ENCODE results near the gene SNAPC2. TPM values are rescaled to one million over a fixed set of nuclear protein-coding genes. Genes with fewer than 3 reads are reported as not detected.
A peak's percentile ranks its signal among the peaks of the same experiment; 100 is the strongest.

Gene SNAPC2
- total RNA-seq, 1 experiment from 2014 or later: 23.2 TPM

DNA sequence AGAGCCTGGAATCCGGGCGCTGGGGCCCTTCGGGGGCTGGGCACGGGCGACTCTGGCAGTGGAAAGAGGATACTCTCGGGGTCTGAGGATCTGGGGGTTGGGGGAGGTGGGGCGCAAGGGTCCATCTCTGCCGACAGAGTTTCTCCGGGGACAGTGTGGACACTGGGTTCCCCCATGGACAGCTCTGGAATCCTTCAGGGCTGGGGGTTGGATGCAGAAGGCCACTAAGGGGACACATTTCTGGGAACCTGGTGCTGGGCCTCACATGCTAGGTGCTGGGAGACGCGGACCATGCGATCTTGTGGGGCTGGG lies 3.2 kb upstream of the SNAPC2 start:
- Mint-ChIP-seq H3K27me3 (ENCODE audit: low read depth) (peaks cover 57% of the 10 kb centered on the region), H3K4me3 (peak overlapping the region; percentile 77), H3K4me1 (peaks cover 8% of the 10 kb centered on the region), H3K36me3 (peaks cover 3% of the 10 kb centered on the region), H3K9me3 (no peaks in the 10 kb centered on the region), H3K27ac (no peak overlapping the region)
- 0 out of 2 replicates have a peak, but pooled peaks have one; percentile 10 for TF ChIP-seq CREM (CRISPR knock-in tag; IDR thresholded peaks at IDR 0.05)
- TF ChIP-seq CREB1 (CRISPR knock-in tag; IDR thresholded peaks at IDR 0.05): no peak
- DNase-seq (ENCODE audit: low spot score): no peak
- ChIA-PET CTCF (interaction anchor here (0.5 to 7.2 kb wide), 16 partner anchors 9 to 236 kb away, joined by 3 to 70 read pairs (median 7); partner anchors contain the start of genes EVI5L, LRRC8E, MAP2K7 and TRAPPC5), POLR2A (interaction anchor here (1.5 kb wide), 1 partner anchor 9 kb away, joined by 4 read pairs; no protein-coding TSS in a partner anchor)
- no peak for ATAC-seq

DNA sequence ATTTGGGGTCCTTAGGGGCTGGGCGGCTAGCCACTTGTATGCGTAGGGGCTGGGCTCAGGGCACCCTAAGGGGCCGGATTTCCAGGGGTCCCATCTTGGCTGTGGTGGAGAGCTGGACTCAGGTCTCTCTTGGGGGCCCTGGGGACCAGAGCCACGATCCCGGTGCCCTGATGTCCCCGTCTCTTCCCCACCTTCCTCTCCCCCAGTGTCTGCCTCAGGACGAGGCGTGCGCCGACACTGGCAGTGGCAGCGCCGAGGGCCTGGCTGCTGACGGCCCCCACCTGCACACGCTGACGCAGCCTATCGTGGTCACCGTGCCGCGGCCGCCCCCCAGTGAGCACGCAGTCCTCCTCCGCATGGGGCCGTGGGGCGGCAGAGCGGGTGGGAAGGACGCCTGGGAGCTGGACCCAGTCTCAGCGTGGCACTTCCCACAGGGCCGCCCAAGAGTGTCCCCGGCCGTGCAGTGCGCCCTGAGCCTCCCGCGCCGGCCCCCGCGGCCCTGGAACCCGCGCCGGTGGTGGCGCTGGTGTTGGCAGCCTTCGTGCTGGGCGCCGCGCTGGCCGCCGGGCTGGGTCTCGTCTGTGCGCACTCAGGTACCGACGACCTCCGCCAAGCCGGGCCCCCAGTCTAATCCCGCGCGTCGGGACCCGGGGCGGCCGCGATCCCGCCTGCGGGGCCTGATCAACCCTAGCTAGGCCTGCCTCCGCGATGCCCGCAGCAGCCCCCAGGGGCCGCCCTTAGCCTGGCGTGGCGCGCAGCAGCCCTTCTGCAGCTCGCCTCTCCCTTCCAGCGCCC lies 2.7 kb upstream of the SNAPC2 start:
- Mint-ChIP-seq H3K4me3 (peak overlapping the region; percentile 77), H3K36me3 (no peaks in the 10 kb centered on the region), H3K4me1 (peaks cover 8% of the 10 kb centered on the region), H3K27me3 (ENCODE audit: low read depth) (peaks cover 57% of the 10 kb centered on the region), H3K9me3 (no peaks in the 10 kb centered on the region), H3K27ac (no peak overlapping the region)
- ATAC-seq (peak; percentile 14), DNase-seq (ENCODE audit: low spot score) (peak; percentile 77)
- ChIA-PET POLR2A (interaction anchor here (1.0 to 1.5 kb wide), 3 partner anchors 9 to 55 kb away, joined by 4 to 6 read pairs (median 4); no protein-coding TSS in a partner anchor), CTCF (interaction anchor here (0.6 to 7.2 kb wide), 30 partner anchors 9 to 237 kb away, joined by 3 to 70 read pairs (median 4); partner anchors contain the start of genes EVI5L, LRRC8E, MAP2K7 and PRR36)
- TF ChIP-seq, protein P1, sequence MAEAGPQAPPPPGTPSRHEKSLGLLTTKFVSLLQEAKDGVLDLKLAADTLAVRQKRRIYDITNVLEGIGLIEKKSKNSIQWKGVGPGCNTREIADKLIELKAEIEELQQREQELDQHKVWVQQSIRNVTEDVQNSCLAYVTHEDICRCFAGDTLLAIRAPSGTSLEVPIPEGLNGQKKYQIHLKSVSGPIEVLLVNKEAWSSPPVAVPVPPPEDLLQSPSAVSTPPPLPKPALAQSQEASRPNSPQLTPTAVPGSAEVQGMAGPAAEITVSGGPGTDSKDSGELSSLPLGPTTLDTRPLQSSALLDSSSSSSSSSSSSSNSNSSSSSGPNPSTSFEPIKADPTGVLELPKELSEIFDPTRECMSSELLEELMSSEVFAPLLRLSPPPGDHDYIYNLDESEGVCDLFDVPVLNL (CRISPR knock-in tag; IDR thresholded peaks at IDR 0.05; ENCODE audit: borderline replicate concordance, low read depth): no peak
- TF ChIP-seq OVOL2 (CRISPR knock-in tag; IDR thresholded peaks at IDR 0.05; ENCODE audit: borderline replicate concordance): no peak
- no peak for TF ChIP-seq SMAD4 (CRISPR knock-in tag; IDR thresholded peaks at IDR 0.05)
- TF ChIP-seq, protein P2, sequence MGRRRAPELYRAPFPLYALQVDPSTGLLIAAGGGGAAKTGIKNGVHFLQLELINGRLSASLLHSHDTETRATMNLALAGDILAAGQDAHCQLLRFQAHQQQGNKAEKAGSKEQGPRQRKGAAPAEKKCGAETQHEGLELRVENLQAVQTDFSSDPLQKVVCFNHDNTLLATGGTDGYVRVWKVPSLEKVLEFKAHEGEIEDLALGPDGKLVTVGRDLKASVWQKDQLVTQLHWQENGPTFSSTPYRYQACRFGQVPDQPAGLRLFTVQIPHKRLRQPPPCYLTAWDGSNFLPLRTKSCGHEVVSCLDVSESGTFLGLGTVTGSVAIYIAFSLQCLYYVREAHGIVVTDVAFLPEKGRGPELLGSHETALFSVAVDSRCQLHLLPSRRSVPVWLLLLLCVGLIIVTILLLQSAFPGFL (CRISPR knock-in tag; IDR thresholded peaks at IDR 0.05; ENCODE audit: borderline replicate concordance): no peak
- TF ChIP-seq, protein P3, sequence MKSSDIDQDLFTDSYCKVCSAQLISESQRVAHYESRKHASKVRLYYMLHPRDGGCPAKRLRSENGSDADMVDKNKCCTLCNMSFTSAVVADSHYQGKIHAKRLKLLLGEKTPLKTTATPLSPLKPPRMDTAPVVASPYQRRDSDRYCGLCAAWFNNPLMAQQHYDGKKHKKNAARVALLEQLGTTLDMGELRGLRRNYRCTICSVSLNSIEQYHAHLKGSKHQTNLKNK (CRISPR knock-in tag; IDR thresholded peaks at IDR 0.05): no peak
- TF ChIP-seq, protein P4, sequence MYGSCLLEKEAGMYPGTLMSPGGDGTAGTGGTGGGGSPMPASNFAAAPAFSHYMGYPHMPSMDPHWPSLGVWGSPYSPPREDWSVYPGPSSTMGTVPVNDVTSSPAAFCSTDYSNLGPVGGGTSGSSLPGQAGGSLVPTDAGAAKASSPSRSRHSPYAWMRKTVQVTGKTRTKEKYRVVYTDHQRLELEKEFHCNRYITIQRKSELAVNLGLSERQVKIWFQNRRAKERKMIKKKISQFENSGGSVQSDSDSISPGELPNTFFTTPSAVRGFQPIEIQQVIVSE (CRISPR knock-in tag; IDR thresholded peaks at IDR 0.05; ENCODE audit: borderline replicate concordance): no peak
- TF ChIP-seq, protein P5, sequence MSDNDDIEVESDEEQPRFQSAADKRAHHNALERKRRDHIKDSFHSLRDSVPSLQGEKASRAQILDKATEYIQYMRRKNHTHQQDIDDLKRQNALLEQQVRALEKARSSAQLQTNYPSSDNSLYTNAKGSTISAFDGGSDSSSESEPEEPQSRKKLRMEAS (CRISPR knock-in tag; IDR thresholded peaks at IDR 0.05): peak; percentile 63; the same call in 1 of the 2 replicates
- TF ChIP-seq, protein P6, sequence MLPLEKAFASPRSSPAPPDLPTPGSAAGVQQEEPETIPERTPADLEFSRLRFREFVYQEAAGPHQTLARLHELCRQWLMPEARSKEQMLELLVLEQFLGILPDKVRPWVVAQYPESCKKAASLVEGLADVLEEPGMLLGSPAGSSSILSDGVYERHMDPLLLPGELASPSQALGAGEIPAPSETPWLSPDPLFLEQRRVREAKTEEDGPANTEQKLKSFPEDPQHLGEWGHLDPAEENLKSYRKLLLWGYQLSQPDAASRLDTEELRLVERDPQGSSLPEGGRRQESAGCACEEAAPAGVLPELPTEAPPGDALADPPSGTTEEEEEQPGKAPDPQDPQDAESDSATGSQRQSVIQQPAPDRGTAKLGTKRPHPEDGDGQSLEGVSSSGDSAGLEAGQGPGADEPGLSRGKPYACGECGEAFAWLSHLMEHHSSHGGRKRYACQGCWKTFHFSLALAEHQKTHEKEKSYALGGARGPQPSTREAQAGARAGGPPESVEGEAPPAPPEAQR (CRISPR knock-in tag; IDR thresholded peaks at IDR 0.05): no peak
- no peak for TF ChIP-seq NR1H2 (CRISPR knock-in tag; IDR thresholded peaks at IDR 0.05)
- TF ChIP-seq CBFB (CRISPR knock-in tag; IDR thresholded peaks at IDR 0.05; ENCODE audit: low read depth): no peak; the same call in 1 of the 2 replicates
- TF ChIP-seq ZNF317 (CRISPR knock-in tag; IDR thresholded peaks at IDR 0.05; ENCODE audit: borderline replicate concordance, low read depth): no peak
- TF ChIP-seq ATF1 (CRISPR knock-in tag; IDR thresholded peaks at IDR 0.05): no peak
- TF ChIP-seq, protein P7, sequence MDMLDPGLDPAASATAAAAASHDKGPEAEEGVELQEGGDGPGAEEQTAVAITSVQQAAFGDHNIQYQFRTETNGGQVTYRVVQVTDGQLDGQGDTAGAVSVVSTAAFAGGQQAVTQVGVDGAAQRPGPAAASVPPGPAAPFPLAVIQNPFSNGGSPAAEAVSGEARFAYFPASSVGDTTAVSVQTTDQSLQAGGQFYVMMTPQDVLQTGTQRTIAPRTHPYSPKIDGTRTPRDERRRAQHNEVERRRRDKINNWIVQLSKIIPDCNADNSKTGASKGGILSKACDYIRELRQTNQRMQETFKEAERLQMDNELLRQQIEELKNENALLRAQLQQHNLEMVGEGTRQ (CRISPR knock-in tag; IDR thresholded peaks at IDR 0.05): no peak
- no peak for TF ChIP-seq ZNF232 (CRISPR knock-in tag; IDR thresholded peaks at IDR 0.05)
- no peak for TF ChIP-seq RORB (CRISPR knock-in tag; IDR thresholded peaks at IDR 0.05)
- TF ChIP-seq TCF7 (CRISPR knock-in tag; IDR thresholded peaks at IDR 0.05; ENCODE audit: low read depth): no peak
- no peak for TF ChIP-seq HMGA2 (CRISPR knock-in tag; IDR thresholded peaks at IDR 0.05)
- no peak for TF ChIP-seq IRF2 (CRISPR knock-in tag; IDR thresholded peaks at IDR 0.05; ENCODE audit: borderline replicate concordance, low read depth)
- no peak for TF ChIP-seq ZNF219 (CRISPR knock-in tag; IDR thresholded peaks at IDR 0.05; ENCODE audit: borderline replicate concordance)
- TF ChIP-seq CREB1 (CRISPR knock-in tag; IDR thresholded peaks at IDR 0.05): no peak
- TF ChIP-seq RELA (CRISPR knock-in tag; IDR thresholded peaks at IDR 0.05; ENCODE audit: borderline replicate concordance): no peak
- TF ChIP-seq, protein P8, sequence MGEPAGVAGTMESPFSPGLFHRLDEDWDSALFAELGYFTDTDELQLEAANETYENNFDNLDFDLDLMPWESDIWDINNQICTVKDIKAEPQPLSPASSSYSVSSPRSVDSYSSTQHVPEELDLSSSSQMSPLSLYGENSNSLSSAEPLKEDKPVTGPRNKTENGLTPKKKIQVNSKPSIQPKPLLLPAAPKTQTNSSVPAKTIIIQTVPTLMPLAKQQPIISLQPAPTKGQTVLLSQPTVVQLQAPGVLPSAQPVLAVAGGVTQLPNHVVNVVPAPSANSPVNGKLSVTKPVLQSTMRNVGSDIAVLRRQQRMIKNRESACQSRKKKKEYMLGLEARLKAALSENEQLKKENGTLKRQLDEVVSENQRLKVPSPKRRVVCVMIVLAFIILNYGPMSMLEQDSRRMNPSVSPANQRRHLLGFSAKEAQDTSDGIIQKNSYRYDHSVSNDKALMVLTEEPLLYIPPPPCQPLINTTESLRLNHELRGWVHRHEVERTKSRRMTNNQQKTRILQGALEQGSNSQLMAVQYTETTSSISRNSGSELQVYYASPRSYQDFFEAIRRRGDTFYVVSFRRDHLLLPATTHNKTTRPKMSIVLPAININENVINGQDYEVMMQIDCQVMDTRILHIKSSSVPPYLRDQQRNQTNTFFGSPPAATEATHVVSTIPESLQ (CRISPR knock-in tag; IDR thresholded peaks at IDR 0.05): no peak
- no peak for TF ChIP-seq SMAD3 (CRISPR knock-in tag; IDR thresholded peaks at IDR 0.05; ENCODE audit: borderline replicate concordance)
- 0 out of 2 replicates have a peak, but pooled peaks have one; percentile 25 for TF ChIP-seq NR3C1 (CRISPR knock-in tag; conservative IDR thresholded peaks at IDR 0.05; ENCODE audit: low read depth)
- no peak for TF ChIP-seq ZNF416 (CRISPR knock-in tag; IDR thresholded peaks at IDR 0.05)

Measured in WTC11 (cell line).